GM10847 (cell line): ENCODE results near the gene UNK.

Source experiments
- POLR2A ChIP-seq: IDR thresholded peaks from 2 replicates; pipeline ENCODE4 v1.6.1; 2011; ENCODE audit not compliant: insufficient read length; ENCODE audit errors: extremely low read depth

Gene UNK, protein sequence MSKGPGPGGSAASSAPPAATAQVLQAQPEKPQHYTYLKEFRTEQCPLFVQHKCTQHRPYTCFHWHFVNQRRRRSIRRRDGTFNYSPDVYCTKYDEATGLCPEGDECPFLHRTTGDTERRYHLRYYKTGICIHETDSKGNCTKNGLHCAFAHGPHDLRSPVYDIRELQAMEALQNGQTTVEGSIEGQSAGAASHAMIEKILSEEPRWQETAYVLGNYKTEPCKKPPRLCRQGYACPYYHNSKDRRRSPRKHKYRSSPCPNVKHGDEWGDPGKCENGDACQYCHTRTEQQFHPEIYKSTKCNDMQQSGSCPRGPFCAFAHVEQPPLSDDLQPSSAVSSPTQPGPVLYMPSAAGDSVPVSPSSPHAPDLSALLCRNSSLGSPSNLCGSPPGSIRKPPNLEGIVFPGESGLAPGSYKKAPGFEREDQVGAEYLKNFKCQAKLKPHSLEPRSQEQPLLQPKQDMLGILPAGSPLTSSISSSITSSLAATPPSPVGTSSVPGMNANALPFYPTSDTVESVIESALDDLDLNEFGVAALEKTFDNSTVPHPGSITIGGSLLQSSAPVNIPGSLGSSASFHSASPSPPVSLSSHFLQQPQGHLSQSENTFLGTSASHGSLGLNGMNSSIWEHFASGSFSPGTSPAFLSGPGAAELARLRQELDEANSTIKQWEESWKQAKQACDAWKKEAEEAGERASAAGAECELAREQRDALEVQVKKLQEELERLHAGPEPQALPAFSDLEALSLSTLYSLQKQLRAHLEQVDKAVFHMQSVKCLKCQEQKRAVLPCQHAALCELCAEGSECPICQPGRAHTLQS

DNA sequence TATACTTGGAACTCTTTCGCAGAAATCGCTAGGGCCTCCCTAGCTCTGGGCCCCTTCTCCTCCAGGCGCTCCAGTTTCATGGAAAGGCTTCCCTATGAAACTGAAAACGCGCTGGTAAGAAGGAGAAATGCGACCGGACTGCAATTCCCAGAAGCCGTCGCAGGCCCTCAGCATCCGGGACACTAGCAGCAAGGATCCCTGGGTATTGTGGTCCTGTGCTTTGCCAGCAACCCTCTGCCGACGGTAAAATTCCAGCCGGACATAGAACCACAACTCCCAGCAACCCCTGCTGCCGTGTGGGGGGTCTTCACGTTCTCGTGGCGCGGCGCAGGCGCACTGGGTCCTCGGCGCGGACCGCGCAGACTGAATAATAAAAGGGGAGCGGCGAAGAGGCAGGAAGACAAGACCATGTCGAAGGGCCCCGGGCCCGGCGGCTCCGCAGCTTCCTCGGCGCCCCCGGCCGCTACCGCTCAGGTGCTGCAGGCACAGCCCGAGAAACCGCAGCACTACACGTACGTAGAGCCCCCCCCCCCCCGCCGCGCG is at the start of gene UNK:
UNK (plus strand) TSS at position 334 of the 543 bp plus-strand sequence; CDS start at position 409, 75 bp downstream.
- no peak for TF ChIP-seq POLR2A

DNA sequence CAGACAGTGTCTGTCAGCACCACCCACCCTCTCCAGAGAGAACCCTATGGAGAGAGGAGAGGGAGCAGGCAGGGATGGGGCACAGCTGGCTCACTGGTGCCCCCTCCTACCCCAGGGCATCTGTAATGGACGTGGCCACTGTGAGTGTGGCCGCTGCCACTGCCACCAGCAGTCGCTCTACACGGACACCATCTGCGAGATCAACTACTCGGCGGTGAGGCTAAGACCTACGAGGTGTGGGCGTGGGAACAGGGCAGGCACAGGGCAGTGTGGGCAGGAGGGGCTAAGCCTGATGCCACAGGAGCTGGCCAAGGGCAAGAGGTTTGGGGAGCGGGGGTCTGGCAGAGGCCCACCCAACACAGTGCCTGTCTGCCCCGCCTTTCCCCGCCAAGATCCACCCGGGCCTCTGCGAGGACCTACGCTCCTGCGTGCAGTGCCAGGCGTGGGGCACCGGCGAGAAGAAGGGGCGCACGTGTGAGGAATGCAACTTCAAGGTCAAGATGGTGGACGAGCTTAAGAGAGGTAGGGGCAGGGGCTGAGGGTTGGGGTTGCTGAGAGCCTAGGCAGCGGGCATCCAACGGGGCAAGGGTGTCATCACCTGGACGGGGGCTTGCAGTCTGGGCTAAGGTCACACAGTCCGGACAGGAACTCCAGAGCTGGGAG is 48.3 kb upstream of the UNK start:
- TF ChIP-seq POLR2A = no peak

DNA sequence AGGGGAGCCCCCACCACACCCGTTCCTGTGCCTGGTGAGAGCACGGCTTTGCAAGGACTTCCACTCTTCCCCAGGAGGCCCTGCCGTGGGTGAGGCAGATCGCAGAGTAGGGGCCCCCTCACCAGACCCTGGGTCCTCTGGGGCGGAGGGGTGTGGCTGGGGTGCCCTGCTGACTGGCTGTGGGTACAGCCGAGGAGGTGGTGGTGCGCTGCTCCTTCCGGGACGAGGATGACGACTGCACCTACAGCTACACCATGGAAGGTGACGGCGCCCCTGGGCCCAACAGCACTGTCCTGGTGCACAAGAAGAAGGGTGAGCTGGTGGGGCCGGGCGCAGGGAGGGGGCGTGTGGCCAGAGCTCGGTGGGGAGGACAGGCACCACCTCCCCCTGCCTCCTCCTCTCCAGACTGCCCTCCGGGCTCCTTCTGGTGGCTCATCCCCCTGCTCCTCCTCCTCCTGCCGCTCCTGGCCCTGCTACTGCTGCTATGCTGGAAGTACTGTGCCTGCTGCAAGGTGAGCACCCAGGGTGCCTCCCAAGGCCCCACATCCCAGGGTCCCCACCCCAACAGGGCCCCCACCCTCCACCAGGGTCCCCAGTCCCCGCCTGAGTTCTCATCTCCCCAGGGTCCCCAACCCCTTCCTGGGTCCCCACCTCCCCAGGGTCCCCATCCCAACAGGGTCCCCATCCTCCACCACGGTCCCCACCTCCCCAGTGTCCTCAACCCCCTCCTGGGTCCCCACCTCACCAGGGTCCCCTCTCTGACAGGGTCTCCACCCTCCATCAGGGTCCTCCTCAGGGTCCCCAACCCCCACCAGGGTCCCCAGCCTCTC is 47.3 kb upstream of the UNK start:
- TF ChIP-seq POLR2A = no peak

DNA sequence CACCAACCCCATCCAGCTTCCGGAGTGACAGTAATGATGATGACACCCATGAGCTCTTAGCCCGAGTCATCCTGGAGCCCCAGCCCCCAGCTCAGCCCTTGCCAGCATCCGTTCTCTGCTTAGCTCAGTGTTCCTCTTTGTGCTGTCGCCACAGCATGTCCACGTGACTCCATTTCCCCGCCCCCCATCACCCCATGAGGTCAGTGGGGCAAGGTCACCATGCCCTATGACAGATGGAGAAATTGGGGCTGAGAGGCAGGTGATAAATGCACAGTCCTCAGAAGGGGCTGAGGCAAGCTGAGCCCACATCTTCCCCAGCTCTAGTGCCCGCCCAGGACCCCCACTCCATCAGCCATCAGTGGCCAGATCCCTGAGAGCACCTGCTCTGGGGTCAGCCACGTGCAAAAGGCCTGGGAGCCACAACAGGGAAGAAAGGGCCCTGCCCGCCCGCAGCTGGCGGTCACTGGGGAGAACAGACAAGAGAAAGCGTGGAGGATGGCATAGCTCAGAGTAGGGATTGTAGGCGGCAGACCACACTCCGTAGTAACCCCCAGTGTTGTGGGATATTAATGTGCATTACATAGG is 46.3 kb upstream of the UNK start:
- TF ChIP-seq POLR2A = no peak

DNA sequence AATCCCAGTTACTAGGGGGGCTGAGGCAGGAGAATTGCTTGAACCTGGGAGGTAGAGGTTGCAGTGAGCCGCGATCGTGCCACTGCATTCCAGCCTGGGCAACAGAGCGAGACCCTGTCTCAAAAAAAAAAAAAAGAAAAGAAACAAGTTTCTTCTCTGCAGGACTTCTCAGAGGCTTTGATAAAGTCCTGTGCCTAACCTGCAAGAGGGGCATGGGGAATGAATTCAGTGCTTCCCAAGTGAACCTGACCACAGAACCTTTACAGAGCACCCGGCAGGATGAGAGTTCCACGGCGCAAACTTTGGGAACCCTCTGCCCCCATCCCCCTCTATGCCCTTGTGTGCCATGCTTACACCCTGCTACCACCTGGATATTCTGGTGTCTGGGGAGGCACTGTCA is 45.4 kb upstream of the UNK start:
- no peak for TF ChIP-seq POLR2A

DNA sequence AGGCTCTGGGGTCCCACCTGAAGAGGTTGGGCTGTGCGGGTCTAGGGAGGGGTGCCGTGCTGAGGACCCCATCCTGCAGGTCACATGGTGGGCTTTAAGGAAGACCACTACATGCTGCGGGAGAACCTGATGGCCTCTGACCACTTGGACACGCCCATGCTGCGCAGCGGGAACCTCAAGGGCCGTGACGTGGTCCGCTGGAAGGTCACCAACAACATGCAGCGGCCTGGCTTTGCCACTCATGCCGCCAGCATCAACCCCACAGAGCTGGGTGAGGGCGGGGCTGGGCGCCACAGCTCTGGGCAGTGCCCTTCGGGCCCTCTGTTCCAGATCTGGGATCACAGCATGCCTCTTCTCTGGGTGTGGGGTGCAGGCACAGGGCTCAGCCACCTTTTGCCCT is 44.8 kb upstream of the UNK start:
- no peak for TF ChIP-seq POLR2A

DNA sequence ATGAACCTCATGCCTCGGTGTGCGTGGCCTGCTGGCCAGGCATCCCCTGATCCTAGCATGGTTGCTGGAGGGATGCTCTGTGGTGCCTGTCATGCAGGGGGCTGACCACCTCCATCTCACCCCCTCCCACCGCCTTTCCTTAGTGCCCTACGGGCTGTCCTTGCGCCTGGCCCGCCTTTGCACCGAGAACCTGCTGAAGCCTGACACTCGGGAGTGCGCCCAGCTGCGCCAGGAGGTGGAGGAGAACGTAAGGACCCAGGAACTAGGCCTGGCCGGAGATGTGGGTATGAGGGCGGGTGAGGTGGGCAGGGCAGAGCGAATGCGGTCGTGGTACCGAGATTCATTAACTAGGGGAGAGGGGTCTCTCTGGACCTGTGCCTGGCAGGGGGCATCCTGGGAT is 44.4 kb upstream of the UNK start:
- TF ChIP-seq POLR2A = no peak

DNA sequence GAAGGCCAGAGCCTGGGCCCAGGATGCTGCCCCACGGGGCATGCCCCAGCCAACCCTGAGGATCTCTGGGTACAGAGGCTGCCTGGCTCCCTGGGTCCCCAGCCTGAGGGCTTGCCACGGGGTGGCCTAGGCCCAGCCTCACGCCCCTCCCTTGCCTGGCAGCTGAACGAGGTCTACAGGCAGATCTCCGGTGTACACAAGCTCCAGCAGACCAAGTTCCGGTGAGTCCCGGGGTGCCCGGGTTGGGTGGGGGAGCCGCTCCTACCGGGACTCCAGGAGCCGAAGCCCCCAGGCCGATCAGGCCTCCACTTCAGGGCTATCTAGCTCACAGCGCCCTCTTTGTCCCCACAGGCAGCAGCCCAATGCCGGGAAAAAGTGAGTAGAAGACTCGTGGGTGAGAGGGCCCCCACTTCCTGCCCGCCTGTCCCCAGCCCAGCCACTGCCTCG is 44.0 kb upstream of the UNK start:
- no peak for TF ChIP-seq POLR2A

DNA sequence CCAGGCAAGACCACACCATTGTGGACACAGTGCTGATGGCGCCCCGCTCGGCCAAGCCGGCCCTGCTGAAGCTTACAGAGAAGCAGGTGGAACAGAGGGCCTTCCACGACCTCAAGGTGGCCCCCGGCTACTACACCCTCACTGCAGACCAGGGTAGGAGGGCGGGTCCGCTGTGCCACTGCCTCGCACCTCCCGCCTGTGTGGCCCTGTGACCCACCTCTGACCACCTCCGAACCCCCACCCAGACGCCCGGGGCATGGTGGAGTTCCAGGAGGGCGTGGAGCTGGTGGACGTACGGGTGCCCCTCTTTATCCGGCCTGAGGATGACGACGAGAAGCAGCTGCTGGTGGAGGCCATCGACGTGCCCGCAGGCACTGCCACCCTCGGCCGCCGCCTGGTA is 42.3 kb upstream of the UNK start:
- no peak for TF ChIP-seq POLR2A

DNA sequence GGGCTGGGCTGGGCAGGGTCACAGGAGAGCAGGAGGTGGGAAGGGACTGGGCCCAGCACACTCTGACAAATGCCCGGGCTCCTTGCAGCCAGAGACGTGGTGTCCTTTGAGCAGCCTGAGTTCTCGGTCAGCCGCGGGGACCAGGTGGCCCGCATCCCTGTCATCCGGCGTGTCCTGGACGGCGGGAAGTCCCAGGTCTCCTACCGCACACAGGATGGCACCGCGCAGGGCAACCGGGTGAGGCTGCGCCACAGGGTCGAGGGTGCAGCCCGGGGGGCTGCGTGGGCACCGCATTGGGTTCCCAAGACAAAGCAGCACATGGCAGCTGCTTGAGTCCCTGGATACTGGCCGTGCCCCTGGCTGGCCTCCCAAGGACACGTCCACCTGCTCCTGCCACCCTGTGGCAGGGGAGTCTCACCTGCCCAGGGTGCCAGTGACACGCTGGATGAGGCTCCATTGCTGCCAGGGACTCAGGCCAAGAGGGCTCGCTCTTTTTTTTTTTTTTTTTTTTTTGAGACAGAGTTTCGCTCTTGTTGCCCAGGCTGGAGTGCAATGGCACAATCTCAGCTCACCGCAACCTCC is 40.9 kb upstream of the UNK start:
- no peak for TF ChIP-seq POLR2A

DNA sequence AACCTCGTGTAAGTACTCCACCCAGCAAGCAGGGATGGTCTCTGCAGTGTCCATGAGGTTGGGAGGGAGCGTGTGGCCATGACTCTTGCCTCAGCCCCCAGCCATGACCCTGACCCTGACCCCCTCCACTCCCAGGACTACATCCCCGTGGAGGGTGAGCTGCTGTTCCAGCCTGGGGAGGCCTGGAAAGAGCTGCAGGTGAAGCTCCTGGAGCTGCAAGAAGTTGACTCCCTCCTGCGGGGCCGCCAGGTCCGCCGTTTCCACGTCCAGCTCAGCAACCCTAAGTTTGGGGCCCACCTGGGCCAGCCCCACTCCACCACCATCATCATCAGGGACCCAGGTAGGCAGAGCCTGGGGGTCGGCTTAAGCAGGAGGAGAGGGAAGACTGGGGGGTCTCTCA is 35.9 kb upstream of the UNK start:
- TF ChIP-seq POLR2A = no peak

DNA sequence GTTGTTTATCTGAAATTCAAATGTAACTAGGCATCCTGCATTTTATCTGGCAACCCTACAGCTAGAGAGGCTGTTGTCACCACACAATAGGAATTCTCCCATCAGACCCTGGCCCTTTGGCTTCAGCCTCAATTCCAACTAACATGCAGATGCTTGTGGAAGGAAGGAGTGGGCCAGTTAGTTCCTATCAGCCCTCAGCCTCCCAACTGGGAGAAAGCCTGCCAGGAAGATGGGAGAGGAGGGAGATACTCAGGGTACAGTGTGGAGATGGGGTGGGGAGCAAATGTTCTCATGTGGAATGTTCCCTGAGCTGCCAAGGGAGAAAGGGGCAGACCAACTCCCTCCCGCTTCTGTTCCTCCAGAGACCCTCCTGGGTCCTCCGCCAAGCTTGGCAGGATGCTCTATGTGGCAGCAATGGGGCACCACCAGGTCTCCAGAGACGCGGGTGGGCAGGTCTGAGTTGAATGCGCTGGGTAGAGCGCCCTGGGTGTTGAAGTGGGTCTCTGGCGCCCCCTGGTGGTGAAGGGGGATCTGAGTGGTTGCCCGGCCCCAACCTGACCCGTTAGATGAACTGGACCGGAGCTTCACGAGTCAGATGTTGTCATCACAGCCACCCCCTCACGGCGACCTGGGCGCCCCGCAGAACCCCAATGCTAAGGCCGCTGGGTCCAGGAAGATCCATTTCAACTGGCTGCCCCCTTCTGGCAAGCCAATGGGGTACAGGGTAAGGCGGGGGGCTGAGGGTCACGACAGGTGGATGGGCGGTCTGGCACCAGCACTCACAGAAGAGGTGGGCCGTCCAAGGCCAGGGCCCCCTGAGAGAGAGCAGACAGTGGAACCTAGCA is 34.8 kb upstream of the UNK start:
- no peak for TF ChIP-seq POLR2A

DNA sequence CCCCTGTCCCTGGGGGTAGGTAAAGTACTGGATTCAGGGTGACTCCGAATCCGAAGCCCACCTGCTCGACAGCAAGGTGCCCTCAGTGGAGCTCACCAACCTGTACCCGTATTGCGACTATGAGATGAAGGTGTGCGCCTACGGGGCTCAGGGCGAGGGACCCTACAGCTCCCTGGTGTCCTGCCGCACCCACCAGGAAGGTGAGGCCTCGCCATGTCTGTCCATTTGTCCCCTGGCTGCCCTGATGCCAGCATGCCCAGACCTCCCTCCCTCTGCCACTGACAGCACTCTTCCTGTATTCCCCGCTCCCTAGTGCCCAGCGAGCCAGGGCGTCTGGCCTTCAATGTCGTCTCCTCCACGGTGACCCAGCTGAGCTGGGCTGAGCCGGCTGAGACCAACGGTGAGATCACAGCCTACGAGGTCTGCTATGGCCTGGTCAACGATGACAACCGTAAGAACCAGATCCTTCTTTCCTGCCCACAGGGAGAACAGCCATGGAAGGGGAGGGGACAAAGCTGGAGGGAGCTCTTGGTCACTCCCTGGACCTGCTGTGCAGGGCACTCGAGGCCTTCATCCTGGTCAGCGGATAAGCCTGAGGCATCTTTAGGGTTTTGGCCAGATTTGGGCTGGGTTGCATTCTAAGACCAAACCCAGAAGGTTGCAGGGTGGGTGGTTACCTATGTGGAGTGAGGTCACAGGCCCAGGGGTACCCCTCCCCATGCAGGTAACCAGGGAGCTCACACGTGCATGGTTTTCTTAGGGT is 33.8 kb upstream of the UNK start:
- no peak for TF ChIP-seq POLR2A
